Muscle of leg (tissue), 16 donors: ENCODE results near the gene ZNF430. TPM values are rescaled to one million over a fixed set of nuclear protein-coding genes. Genes with fewer than 3 reads are reported as not detected.
A peak's percentile ranks its signal among the peaks of the same experiment; 100 is the strongest.
"Not testable (repeated sequence)": the region's sequence is repeated elsewhere in the genome, so short reads cannot be mapped to it uniquely, and the experiment has no call there.

Experiments used
- DNase-seq: peaks from one replicate; pipeline ENCODE4 v3.0.0; 2013
- H3K27ac ChIP-seq: one replicate; pipeline ENCODE4 v1.5.1; 2013; ENCODE audit warnings: mild to moderate bottlenecking, low read length, control low read depth
- H3K27me3 ChIP-seq: one replicate; pipeline ENCODE4 v1.6.1; 2013; ENCODE audit warnings: low read length; ENCODE audit not compliant: control insufficient read depth, insufficient read depth
- H3K36me3 ChIP-seq: one replicate; pipeline ENCODE4 v1.6.1; 2013; ENCODE audit warnings: low read length; ENCODE audit not compliant: control insufficient read depth, insufficient read depth
- H3K4me1 ChIP-seq: one replicate; pipeline ENCODE4 v1.6.1; 2013; ENCODE audit warnings: low read length; ENCODE audit not compliant: control insufficient read depth, insufficient read depth
- H3K4me3 ChIP-seq: one replicate; pipeline ENCODE4 v1.5.1; 2013; ENCODE audit warnings: low read length, control low read depth
- H3K9me3 ChIP-seq: replicated peaks from 2 replicates; pipeline ENCODE4 v1.6.1; 2013; ENCODE audit warnings: low read depth, low read length; ENCODE audit not compliant: control insufficient read depth
- WGBS: methylation state at CpG from one replicate; pipeline ENCODE4 v1.1.5; 2013; ENCODE audit warnings: missing lambda C conversion rate; ENCODE audit not compliant: insufficient coverage; 5-methylcytosine and 5-hydroxymethylcytosine counted together
- long read RNA-seq, 11 donors: transcript quantifications; one replicate each; lab custom pipeline, GENCODE V29; 2026
- polyA plus RNA-seq, 8 donors: library from polyadenylated mRNA; unstranded; fragments of 120-200 nt; gene quantifications; one replicate each; pipeline versions ENCODE4 v1.2.1 to v1.2.3, GENCODE V29; 2013; ENCODE audit warnings: inconsistent platforms in 1 of 8, low replicate concordance in 1 of 8; ENCODE audit not compliant: insufficient read length in 8 of 8, insufficient read depth in 1 of 8
- total RNA-seq: library from RNA; stranded (reverse); fragments of 120-200 nt; gene quantifications from one replicate; pipeline ENCODE4 v1.2.4, GENCODE V29; 2013

Gene ZNF430
- 8.2 TPM for total RNA-seq
- polyA plus RNA-seq: 1 to 10 TPM; 5.1 to 8.0 (median 6.4) TPM
- long read RNA-seq, donor 1, partial matches to known transcripts: 0 of 1 reads
- long read RNA-seq, donor 1, other reads (novel, unspliced or antisense): 0 of 1 reads
- long read RNA-seq, donor 2, partial matches to known transcripts: 0 of 1 reads
- long read RNA-seq, donor 2, other reads (novel, unspliced or antisense): 0 of 1 reads
- long read RNA-seq, donor 3, partial matches to known transcripts: 0 of 3 reads
- long read RNA-seq, donor 3, other reads (novel, unspliced or antisense): 0 of 3 reads
- long read RNA-seq, donor 4, partial matches to known transcripts: 0 of 1 reads
- long read RNA-seq, donor 4, other reads (novel, unspliced or antisense): 0 of 1 reads
- long read RNA-seq, donor 5, transcript ZNF430-201 (5 exons, 3,923 nt): major isoform, 5 of 5 reads
- long read RNA-seq, donor 5, partial matches to known transcripts: 0 of 5 reads
- long read RNA-seq, donor 5, other reads (novel, unspliced or antisense): 0 of 5 reads
- long read RNA-seq, donor 6: 0 reads
- long read RNA-seq, donor 7, partial matches to known transcripts: 0 of 3 reads
- long read RNA-seq, donor 7, other reads (novel, unspliced or antisense): 0 of 3 reads
- long read RNA-seq, donor 8: 0 reads
- long read RNA-seq, donor 9, partial matches to known transcripts: 0 of 3 reads
- long read RNA-seq, donor 9, other reads (novel, unspliced or antisense): 0 of 3 reads
- long read RNA-seq, donor 10, partial matches to known transcripts: 0 of 5 reads
- long read RNA-seq, donor 10, other reads (novel, unspliced or antisense): 0 of 5 reads
- long read RNA-seq, donor 11, transcript ZNF430-201 (5 exons, 3,923 nt): major isoform, 6 of 6 reads
- long read RNA-seq, donor 11, partial matches to known transcripts: 0 of 6 reads
- long read RNA-seq, donor 11, other reads (novel, unspliced or antisense): 0 of 6 reads

DNA sequence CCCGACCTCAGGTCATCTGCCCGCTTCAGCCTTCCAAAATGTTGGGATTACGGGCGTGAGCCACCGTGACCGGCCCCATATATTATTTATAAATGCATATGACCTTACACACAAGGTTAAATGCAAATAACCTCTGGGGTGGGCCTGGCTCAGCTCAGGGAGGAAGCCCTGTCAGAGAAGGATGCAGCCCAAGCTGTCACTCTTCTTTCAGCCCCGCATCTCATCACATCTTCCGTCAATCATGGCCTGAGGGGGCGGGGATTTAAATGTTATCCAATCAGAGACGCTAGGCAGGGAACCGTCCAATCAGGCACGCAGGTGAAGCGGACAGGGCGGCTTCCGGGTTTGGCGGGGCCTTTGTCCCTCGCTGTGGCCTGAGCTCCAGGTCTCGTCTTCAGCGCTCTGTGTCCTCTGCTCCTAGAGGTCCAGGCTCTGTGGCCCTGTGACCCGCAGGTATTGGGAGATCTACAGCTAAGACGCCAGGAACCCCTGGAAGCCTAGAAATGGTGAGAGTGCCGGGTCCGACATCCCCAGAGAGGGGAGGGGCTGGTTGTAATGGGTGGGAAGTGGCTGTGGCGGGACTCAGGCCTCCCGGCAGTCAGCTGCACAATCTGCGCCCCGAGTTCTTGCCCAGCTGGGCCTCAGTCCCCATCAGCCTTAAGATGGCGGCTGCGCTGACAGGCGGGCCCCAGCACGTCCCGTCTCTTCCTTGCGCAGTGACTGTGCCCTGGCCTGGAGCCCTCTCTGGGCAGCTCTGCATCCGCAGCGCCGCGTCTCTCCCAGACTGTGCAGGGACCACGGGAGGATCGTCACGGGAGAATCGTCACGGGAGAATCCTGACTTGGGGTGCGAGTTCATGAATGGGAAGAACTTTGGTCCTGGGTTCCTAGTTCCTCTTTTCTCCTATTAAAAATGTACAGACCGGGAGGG is at the start of gene ZNF430:
Gene ZNF430 (plus strand): TSS at position 360 of the 930 bp plus-strand sequence. CDS start 144 bp downstream, at position 504.
- Histone ChIP-seq H3K36me3 (peaks cover 14% of the 10 kb centered on the region), H3K4me1 (no peaks in the 10 kb centered on the region), H3K9me3 (no peaks in the 10 kb centered on the region), H3K27me3 (no peaks in the 10 kb centered on the region), H3K4me3 (peak within 1 kb of the TSS; percentile 59), H3K27ac (peak within 1 kb of the TSS; percentile 87)
- DNase-seq: peak; percentile 99
- 1% methylated on average over 26 of the region's 44 CpGs for WGBS

DNA sequence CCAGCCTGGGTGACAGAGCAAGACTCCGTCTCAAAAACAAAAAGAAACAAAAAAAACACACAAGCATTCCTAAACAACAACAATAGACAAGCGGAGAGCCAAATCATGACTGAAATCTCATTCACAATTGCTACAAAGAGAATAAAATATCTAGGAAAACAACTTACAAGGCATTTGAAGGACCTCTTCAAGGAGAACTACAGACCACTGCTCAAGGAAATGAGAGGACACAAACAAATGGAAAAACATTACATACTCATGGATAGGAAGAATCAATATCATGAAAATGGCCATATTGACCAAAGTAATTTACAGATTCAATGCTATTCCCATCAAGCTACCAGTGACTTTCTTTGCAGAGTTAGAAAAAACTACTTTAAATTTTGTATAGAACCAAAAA is 27.7 kb upstream of the ZNF430 start:
- not testable (repeated sequence) for H3K4me1 ChIP-seq, H3K4me3 ChIP-seq, H3K27ac ChIP-seq, DNase-seq, H3K36me3 ChIP-seq, H3K9me3 ChIP-seq, H3K27me3 ChIP-seq
- 100% methylated on average over 1 of the region's 2 CpGs for whole genome bisulfite sequencing

DNA sequence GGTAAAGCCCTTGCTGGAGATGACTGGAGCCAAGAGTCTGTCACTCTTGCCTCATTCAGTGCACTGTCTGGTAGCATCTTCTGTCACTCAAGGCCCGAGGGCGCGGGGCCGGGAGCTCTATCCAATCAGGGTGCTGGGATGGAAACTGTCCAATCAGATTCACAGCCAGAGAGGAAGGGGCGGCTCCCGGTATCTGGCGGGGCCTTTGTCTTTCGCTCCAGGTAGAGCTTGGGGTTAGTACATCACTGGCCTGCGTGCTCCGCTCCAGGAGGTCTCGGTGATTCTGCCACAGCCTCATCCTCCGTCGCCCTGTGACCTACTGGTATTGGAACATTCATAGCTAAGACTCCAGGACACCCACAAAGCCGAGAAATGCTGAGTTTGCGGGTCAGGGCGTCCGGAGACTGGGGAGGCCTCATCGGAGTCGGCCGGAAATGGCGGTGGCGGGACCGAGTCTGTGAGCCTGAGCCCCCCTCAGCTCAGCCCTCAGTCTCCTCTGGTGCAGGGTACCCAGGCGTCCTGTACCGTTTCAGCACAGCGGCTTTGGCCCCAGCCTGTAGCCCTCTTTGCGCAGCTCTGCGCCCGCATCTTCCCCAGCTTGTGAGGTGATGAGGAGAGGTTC is 20.6 kb upstream of the ZNF430 start:
- Histone ChIP-seq H3K4me1 (peaks cover 3% of the 10 kb centered on the region), H3K27ac (no peak overlapping the region), H3K4me3 (peak overlapping the region; percentile 56), H3K36me3 (no peaks in the 10 kb centered on the region), H3K9me3 (no peaks in the 10 kb centered on the region), H3K27me3 (no peaks in the 10 kb centered on the region)
- WGBS: 13% methylated on average over 26 of the region's 29 CpGs
- peak; percentile 98 for DNase-seq

DNA sequence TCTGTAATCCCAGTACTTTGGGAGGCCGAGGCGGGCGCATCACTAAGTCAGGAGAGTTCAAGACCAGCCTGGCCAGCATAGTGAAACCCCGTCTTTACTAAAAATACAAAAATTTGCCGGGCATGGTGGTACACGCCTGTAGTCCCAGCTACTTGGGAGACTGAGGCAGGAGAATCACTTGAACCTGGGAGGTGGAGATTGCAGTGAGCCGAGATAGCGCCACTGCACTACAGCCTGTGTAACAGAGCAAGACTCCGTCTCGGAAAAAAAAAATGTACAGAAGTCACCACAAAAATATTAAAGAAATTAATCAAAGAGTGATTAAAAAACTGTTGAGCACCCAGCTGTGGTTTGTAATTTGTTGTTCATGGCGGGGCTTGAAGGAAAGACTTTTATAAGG is 781 bp downstream of the ZNF430 start:
- not testable (repeated sequence) for DNase-seq, H3K4me1 ChIP-seq, H3K27me3 ChIP-seq, H3K9me3 ChIP-seq
- H3K27ac ChIP-seq: peak overlapping the region; percentile 87
- peaks cover 14% of the 10 kb centered on the region for H3K36me3 ChIP-seq
- H3K4me3 ChIP-seq: peak overlapping the region; percentile 59
- WGBS: 10% methylated on average over 4 of the region's 11 CpGs

DNA sequence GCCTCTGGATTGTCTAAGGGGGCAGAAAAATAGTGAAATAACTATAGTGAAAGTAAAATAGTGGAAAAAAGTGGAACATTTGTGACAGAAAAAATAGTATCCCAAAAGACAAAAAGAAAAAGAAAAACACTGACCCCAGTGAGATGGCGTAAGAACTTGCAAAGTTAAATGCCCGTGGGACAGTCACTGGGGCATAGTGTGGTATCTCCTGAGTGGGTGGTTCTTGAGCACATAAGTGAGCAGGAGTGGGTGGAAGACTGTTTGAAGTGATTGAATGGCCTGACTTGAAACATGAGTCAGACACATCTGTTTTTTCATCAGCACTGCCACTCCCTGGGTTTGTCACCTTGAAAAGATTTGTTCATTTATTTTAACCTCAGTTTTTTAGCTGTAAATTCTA is 2.5 kb downstream of the ZNF430 start:
- Histone ChIP-seq H3K36me3 (peaks cover 17% of the 10 kb centered on the region), H3K4me3 (no peak overlapping the region), H3K27ac (no peak overlapping the region), H3K4me1 (no peaks in the 10 kb centered on the region), H3K9me3 (no peaks in the 10 kb centered on the region), H3K27me3 (no peaks in the 10 kb centered on the region)
- DNase-seq: no peak
- WGBS: 83% methylated on average over 2 of the region's 2 CpGs

DNA sequence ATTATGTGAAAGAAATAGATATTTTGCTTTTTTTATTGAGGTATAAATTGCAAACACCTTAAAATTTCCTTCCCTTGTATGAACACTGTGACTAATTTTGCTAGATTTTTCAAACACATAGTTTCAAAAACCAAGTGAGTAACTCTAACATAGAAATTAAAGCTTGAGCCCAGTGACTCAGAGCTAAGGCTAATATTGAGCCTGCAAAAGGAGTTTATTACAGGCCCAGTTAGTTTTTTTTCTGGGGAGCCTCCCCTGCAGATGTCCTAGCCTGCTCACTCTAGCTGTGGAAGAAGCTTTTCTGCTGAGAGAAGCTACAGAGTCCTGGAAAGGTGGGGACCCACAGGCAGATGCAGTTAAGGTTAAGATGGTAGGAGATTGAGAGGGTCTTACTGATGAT is 3.4 kb downstream of the ZNF430 start:
- no peaks in the 10 kb centered on the region for H3K27me3 ChIP-seq
- H3K27ac ChIP-seq: no peak overlapping the region
- H3K36me3 ChIP-seq: peaks cover 17% of the 10 kb centered on the region
- H3K4me1 ChIP-seq: no peaks in the 10 kb centered on the region
- no peaks in the 10 kb centered on the region for H3K9me3 ChIP-seq
- no peak overlapping the region for H3K4me3 ChIP-seq
- no peak for DNase-seq

DNA sequence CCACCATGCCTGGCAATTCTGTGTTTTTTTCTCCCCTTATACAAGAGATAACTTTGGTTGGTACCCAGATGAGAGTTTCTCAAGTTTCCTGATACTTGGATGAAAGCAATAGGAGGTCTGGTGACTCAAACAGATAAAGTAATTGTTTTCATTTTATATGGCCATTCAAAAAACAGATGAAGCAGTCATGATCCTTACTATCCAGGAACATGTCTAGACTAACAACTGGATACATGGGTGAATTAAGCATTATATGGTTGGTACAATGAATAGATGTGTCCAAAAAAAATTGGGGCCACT is 8.5 kb downstream of the ZNF430 start:
- Histone ChIP-seq H3K27me3 (no peaks in the 10 kb centered on the region), H3K9me3 (no peaks in the 10 kb centered on the region), H3K36me3 (peaks cover 14% of the 10 kb centered on the region), H3K27ac (no peak overlapping the region), H3K4me3 (no peak overlapping the region), H3K4me1 (no peaks in the 10 kb centered on the region)
- DNase-seq: no peak

DNA sequence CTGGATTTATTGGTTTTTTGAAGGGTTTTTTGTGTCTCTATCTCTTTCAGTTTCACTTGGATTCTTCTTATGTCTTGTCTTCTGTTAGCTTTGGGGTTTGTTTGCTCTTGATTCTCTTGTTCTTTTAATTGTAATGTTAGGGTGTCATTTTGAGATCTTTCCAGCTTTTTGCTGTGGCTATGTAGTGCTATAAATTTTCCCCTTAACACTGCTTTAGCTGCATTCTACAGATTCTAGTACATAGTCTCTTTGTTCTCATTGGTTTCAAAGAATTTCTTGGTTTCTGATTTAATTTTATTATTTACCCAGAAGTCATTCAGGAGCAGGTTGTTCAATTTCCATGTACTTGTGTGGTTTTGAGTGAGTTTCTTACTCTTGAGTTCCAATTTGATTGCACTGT is 24.6 kb downstream of the ZNF430 start:
- DNase-seq: no peak
- peaks cover 32% of the 10 kb centered on the region for H3K9me3 ChIP-seq
- H3K4me1 ChIP-seq: no peaks in the 10 kb centered on the region
- H3K27ac ChIP-seq: no peak overlapping the region
- H3K36me3 ChIP-seq: peaks cover 12% of the 10 kb centered on the region
- H3K4me3 ChIP-seq: no peak overlapping the region
- no peaks in the 10 kb centered on the region for H3K27me3 ChIP-seq

DNA sequence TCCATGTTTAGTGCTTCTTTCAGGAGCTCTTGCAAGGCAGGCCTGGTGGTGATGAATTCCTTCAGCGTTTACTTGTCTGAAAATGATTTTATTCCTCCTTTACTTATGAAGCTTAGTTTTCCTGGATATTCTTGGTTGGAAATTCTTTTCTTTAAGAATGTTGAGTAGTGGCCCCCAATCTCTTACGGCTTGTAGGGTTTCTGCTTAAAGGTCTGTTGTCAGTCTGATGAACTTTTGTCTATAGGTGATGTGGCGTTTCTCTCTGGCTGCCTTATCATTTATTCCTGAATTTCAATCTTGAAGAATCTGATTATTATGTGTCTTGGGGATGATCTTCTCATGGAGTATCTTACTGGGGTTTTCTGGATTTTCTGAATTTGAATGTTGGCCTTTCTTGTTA is 26.0 kb downstream of the ZNF430 start:
- Histone ChIP-seq H3K27ac (no peak overlapping the region), H3K36me3 (peaks cover 12% of the 10 kb centered on the region), H3K4me3 (no peak overlapping the region), H3K27me3 (no peaks in the 10 kb centered on the region), H3K4me1 (no peaks in the 10 kb centered on the region), H3K9me3 (peaks cover 35% of the 10 kb centered on the region)
- no CpG with 5 or more reads among the region's 3 CpGs for WGBS
- no peak for DNase-seq
